GM13976 (cell line): Measurements from ENCODE around the gene IL12RB2.

Experiments used
- DNase-seq: peaks from one replicate; pipeline ENCODE4 v3.0.0; 2012; ENCODE audit warnings: low spot score
- in situ Hi-C: fragments of 300-500 bp; cut with MboI; formaldehyde crosslinking; loops from one replicate; pipeline ENCODE4 v1.12.0; 2022; ENCODE audit warnings: low sequenced_read_pairs, mixed read lengths, inconsistent platforms; ENCODE audit not compliant: unreplicated experiment
- TF ChIP-seq, protein P1 (sequence below): IDR thresholded peaks from 2 replicates; pipeline ENCODE4 v1.5.1; 2012; ENCODE audit warnings: borderline replicate concordance, mild to moderate bottlenecking; ENCODE audit not compliant: insufficient read depth; ENCODE audit errors: extremely low read depth, missing control alignments, control extremely low read depth

Gene IL12RB2

DNA sequence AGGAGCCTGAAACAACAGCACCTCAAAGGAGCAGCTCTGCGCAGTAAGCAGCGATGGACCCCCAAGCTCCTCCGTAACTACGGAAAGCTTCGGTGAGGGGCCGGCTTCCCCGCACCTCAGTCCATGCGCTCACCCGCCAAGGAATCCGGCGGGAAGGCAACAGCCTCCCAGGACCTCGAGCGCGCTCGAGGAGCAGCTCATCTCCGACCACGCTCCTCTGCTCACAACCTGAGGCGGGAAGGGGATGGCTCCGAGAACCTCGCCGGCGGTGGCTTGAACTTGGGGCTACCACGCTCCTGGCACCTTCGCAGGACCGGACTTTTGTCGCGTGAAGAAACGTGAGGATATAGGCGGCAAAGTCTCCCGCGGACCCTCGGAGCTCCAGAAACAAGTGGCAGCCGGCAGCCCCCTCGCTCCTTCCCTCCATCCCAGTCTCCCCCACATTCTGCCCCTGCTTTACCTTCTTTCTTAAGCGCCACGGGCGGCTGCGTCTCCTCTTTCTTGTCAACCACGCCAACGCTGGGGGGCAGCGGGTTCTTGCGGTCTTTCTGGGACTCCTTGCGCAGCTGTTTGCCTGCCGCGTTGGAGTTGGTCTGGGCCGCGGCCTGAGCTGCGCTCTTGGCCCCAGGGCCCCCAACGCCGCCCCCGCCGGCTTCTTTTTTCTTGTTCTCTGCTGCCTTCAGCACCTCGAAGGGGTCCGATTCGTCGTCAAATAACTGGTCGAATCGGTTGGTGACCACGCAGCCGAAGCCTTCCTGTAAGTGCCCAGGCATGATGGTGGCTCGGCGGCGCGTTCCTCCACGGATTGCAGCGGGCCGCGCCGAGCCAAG lies 122.1 kb downstream of the IL12RB2 start:
- DNase-seq = no peak
- in situ Hi-C loops = no loop called here
- TF ChIP-seq, protein P1, sequence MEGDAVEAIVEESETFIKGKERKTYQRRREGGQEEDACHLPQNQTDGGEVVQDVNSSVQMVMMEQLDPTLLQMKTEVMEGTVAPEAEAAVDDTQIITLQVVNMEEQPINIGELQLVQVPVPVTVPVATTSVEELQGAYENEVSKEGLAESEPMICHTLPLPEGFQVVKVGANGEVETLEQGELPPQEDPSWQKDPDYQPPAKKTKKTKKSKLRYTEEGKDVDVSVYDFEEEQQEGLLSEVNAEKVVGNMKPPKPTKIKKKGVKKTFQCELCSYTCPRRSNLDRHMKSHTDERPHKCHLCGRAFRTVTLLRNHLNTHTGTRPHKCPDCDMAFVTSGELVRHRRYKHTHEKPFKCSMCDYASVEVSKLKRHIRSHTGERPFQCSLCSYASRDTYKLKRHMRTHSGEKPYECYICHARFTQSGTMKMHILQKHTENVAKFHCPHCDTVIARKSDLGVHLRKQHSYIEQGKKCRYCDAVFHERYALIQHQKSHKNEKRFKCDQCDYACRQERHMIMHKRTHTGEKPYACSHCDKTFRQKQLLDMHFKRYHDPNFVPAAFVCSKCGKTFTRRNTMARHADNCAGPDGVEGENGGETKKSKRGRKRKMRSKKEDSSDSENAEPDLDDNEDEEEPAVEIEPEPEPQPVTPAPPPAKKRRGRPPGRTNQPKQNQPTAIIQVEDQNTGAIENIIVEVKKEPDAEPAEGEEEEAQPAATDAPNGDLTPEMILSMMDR = no peak

- DNase-seq = peak; percentile 97
- TF ChIP-seq, protein P1 = no peak
- in situ Hi-C loops = no loop called here
These were observed 122.9 kb downstream of the IL12RB2 start, which contains the start of gene SERBP1 for GRCh38 chr1:67430358-67431155. Gene SERBP1 (minus strand): TSS chr1:67430402. CDS start chr1:67430300, 102 bp downstream.

GRCh38 chr1:67431156-67431765 lies 123.6 kb downstream of the IL12RB2 start:
- TF ChIP-seq, protein P1 = no peak
- no peak for DNase-seq
- in situ Hi-C loops = no loop called here

GRCh38 chr1:67431869-67432578 lies 124.4 kb downstream of the IL12RB2 start:
- TF ChIP-seq, protein P1 = no peak
- DNase-seq = no peak
- in situ Hi-C loops = no loop called here

DNA sequence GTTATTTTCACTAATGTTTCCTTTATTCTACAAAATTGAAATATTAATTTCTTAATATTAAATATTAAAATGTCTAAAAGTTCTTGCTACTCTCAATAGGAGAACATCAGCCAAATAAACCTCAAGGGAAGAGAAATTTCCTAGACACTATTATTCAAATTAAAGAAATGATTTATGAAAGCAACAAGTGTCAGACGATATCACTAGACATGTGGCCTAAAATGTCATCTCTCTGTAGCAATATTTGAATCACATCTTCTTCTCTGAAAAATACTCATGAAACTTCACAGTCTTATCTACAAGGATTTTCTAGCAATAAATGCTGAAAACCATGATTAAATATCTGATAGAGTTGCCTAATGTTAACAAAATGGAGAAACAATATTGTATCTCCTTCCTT lies 125.1 kb downstream of the IL12RB2 start:
- in situ Hi-C loops = no loop called here
- DNase-seq = no peak
- TF ChIP-seq, protein P1 = no peak

- in situ Hi-C loops = no loop called here
- no peak for DNase-seq
- TF ChIP-seq, protein P1 = no peak
These were observed 126.2 kb downstream of the IL12RB2 start for GRCh38 chr1:67433837-67434236.
